ENCODE data around the gene PAK5. TPM values are rescaled to one million over a fixed set of nuclear protein-coding genes. Genes with fewer than 3 reads are reported as not detected.

The PAK5 gene
- total RNA-seq, 1 donor from 2014 or later = 0.10 TPM

DNA sequence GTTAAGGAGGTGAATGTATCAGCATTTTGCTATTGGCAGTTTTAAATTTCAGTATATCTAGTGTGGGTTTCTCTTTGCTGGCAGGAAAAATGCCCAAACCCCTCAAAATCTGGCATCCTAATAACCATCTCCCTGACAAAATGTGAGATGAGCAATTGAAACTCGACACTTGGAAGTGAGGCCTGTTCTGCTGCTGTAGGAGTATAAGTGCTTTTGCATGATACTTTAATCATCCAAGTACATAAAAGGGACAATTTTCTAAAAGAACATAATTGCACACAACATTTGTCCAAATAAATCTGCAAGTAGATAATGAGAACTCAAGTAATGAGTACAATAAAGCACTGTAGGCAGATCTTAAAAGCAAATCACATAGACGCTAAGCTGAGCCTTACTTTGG lies 288.0 kb downstream of the PAK5 start:
- no peak for DNase-seq (ENCODE audit: low spot score)
- Mint-ChIP-seq H3K27me3 (ENCODE audit: unreplicated experiment) (peaks cover 2% of the 10 kb centered on the region), H3K9me3 (ENCODE audit: unreplicated experiment) (no peaks in the 10 kb centered on the region), H3K4me3 (ENCODE audit: unreplicated experiment) (no peak overlapping the region), H3K27ac (ENCODE audit: unreplicated experiment) (no peak overlapping the region), H3K36me3 (ENCODE audit: low read depth, unreplicated experiment) (no peaks in the 10 kb centered on the region), H3K4me1 (ENCODE audit: unreplicated experiment) (no peaks in the 10 kb centered on the region)
- TF ChIP-seq, protein P1, sequence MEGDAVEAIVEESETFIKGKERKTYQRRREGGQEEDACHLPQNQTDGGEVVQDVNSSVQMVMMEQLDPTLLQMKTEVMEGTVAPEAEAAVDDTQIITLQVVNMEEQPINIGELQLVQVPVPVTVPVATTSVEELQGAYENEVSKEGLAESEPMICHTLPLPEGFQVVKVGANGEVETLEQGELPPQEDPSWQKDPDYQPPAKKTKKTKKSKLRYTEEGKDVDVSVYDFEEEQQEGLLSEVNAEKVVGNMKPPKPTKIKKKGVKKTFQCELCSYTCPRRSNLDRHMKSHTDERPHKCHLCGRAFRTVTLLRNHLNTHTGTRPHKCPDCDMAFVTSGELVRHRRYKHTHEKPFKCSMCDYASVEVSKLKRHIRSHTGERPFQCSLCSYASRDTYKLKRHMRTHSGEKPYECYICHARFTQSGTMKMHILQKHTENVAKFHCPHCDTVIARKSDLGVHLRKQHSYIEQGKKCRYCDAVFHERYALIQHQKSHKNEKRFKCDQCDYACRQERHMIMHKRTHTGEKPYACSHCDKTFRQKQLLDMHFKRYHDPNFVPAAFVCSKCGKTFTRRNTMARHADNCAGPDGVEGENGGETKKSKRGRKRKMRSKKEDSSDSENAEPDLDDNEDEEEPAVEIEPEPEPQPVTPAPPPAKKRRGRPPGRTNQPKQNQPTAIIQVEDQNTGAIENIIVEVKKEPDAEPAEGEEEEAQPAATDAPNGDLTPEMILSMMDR (IDR thresholded peaks at IDR 0.05; ENCODE audit: unreplicated experiment) = no peak

- H3K4me3 Mint-ChIP-seq (ENCODE audit: unreplicated experiment) = no peak overlapping the region
- TF ChIP-seq, protein P1 (IDR thresholded peaks at IDR 0.05; ENCODE audit: unreplicated experiment) = no peak
- H3K9me3 Mint-ChIP-seq (ENCODE audit: unreplicated experiment) = no peaks in the 10 kb centered on the region
- H3K27me3 Mint-ChIP-seq (ENCODE audit: unreplicated experiment) = peaks cover 3% of the 10 kb centered on the region
- DNase-seq (ENCODE audit: low spot score) = no peak
- no peaks in the 10 kb centered on the region for H3K36me3 Mint-ChIP-seq (ENCODE audit: low read depth, unreplicated experiment)
- no peaks in the 10 kb centered on the region for H3K4me1 Mint-ChIP-seq (ENCODE audit: unreplicated experiment)
- no peak overlapping the region for H3K27ac Mint-ChIP-seq (ENCODE audit: unreplicated experiment)
Observed at GRCh38 chr20:9550283-9550682, 288.6 kb downstream of the PAK5 start.

DNA sequence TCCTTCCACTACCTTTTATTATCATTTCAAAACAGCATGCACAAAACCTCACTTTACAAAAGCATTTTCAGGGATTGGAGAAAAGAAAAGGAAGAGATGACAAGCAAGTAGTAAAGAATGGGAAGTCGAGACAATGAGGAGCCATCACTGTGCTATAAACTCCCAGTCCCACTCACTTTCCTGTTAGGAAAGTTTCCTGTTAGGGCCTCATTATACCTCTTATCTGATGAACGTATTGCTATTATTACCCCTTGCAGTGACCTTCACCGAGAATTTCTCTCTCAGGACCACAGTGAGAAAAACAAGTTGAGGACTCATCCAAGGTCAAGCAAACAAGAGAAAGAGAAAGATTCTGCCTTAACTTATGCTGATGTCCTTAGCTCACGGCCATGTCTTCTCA lies 295.7 kb downstream of the PAK5 start:
- H3K9me3 Mint-ChIP-seq (ENCODE audit: unreplicated experiment) = no peaks in the 10 kb centered on the region
- TF ChIP-seq, protein P1 (IDR thresholded peaks at IDR 0.05; ENCODE audit: unreplicated experiment) = no peak
- peaks cover 8% of the 10 kb centered on the region for H3K27me3 Mint-ChIP-seq (ENCODE audit: unreplicated experiment)
- H3K27ac Mint-ChIP-seq (ENCODE audit: unreplicated experiment) = no peak overlapping the region
- no peak for DNase-seq (ENCODE audit: low spot score)
- H3K4me3 Mint-ChIP-seq (ENCODE audit: unreplicated experiment) = no peak overlapping the region
- H3K4me1 Mint-ChIP-seq (ENCODE audit: unreplicated experiment) = peaks cover 11% of the 10 kb centered on the region
- peaks cover 6% of the 10 kb centered on the region for H3K36me3 Mint-ChIP-seq (ENCODE audit: low read depth, unreplicated experiment)

DNA sequence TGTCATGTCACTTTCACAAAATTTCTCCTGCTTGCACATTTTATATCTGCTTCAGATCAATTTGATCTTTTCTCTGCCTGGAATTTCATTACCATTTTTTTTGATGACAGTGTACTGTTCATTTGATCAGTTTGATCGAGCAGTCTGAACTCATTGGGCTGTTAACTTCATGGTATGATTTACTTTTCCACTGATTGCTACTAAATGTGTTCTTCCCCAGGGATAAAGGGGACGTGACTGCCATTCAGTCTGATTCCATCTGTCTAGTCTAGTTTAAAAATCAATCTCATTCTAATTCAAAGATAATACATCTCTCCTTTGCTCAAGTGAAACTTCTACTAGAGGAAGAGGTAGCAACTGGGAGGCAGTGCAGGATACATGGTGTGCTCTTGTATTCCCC lies 303.4 kb downstream of the PAK5 start:
- peaks cover under 1% of the 10 kb centered on the region for H3K4me1 Mint-ChIP-seq (ENCODE audit: unreplicated experiment)
- H3K9me3 Mint-ChIP-seq (ENCODE audit: unreplicated experiment) = no peaks in the 10 kb centered on the region
- H3K27me3 Mint-ChIP-seq (ENCODE audit: unreplicated experiment) = peaks cover 3% of the 10 kb centered on the region
- TF ChIP-seq, protein P1 (IDR thresholded peaks at IDR 0.05; ENCODE audit: unreplicated experiment) = no peak
- no peak overlapping the region for H3K27ac Mint-ChIP-seq (ENCODE audit: unreplicated experiment)
- no peak for DNase-seq (ENCODE audit: low spot score)
- no peak overlapping the region for H3K4me3 Mint-ChIP-seq (ENCODE audit: unreplicated experiment)
- H3K36me3 Mint-ChIP-seq (ENCODE audit: low read depth, unreplicated experiment) = no peaks in the 10 kb centered on the region

DNA sequence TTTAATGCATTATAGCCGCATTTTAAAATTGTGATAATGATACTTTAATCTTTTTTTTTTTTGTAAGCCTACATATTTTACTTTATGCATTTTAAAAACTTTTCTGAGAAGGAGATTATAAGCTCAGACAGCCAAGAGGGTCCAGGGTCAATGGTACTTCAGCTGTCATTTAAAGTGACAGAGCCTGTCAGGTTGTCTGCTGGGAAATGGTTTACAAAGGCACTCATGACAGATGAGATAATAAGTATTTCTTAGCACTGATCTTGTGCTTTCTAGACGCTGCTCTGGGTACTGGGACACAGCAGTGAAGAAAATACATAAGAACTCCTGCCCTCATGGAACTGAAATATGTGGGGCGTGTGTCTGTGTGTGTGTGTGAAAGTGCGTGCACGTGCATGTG lies 304.9 kb downstream of the PAK5 start:
- Mint-ChIP-seq H3K27ac (ENCODE audit: unreplicated experiment) (no peak overlapping the region), H3K9me3 (ENCODE audit: unreplicated experiment) (no peaks in the 10 kb centered on the region), H3K36me3 (ENCODE audit: low read depth, unreplicated experiment) (no peaks in the 10 kb centered on the region), H3K4me1 (ENCODE audit: unreplicated experiment) (peaks cover 5% of the 10 kb centered on the region), H3K4me3 (ENCODE audit: unreplicated experiment) (no peak overlapping the region), H3K27me3 (ENCODE audit: unreplicated experiment) (peaks cover 1% of the 10 kb centered on the region)
- TF ChIP-seq, protein P1 (IDR thresholded peaks at IDR 0.05; ENCODE audit: unreplicated experiment) = no peak
- DNase-seq (ENCODE audit: low spot score) = no peak
